Type B pancreatic cell (in vitro differentiated cells): ENCODE results near the gene ANLN. TPM values are rescaled to one million over a fixed set of nuclear protein-coding genes. Genes with fewer than 3 reads are reported as not detected.

ENCODE experiments used
- DNase-seq: peaks from one replicate; pipeline ENCODE4 v3.0.0; 2021; ENCODE audit warnings: mixed read lengths; ENCODE audit not compliant: unreplicated experiment; ENCODE audit errors: extremely low spot score
- H3K27ac Mint-ChIP-seq: 2 replicates; pipeline ENCODE4 v1.8.0; 2021; ENCODE audit warnings: mild to moderate bottlenecking, mixed read lengths
- H3K27me3 Mint-ChIP-seq: 2 replicates; pipeline ENCODE4 v1.8.0; 2021; ENCODE audit warnings: mixed read lengths
- H3K36me3 Mint-ChIP-seq: 2 replicates; pipeline ENCODE4 v1.8.0; 2021; ENCODE audit warnings: mixed read lengths
- H3K4me1 Mint-ChIP-seq: one replicate; pipeline ENCODE4 v1.8.0; 2021; ENCODE audit warnings: mixed read lengths; ENCODE audit not compliant: unreplicated experiment
- H3K4me3 Mint-ChIP-seq: 2 replicates; pipeline ENCODE4 v1.8.0; 2021; ENCODE audit warnings: mild to moderate bottlenecking, mixed read lengths
- H3K9me3 Mint-ChIP-seq: 2 replicates; pipeline ENCODE4 v1.8.0; 2021; ENCODE audit warnings: mixed read lengths
- CTCF ChIP-seq: fragments of 200-600 bp; sonication (generic); conservative IDR thresholded peaks from 2 replicates; pipeline ENCODE4 v1.5.0; 2021; ENCODE audit warnings: antibody characterized with exemption, mild to moderate bottlenecking
- total RNA-seq: library from RNA; stranded (reverse); gene quantifications from 2 replicates; pipeline ENCODE4 v1.2.1, GENCODE V29; 2021; ENCODE audit warnings: low replicate concordance

The ANLN gene
- total RNA-seq, 1 donor from 2014 or later: 68.3 TPM

- no peaks in the 10 kb centered on the region for H3K27me3 Mint-ChIP-seq
- no peak overlapping the region for H3K27ac Mint-ChIP-seq
- H3K4me1 Mint-ChIP-seq: peaks cover 5% of the 10 kb centered on the region
- peaks cover 9% of the 10 kb centered on the region for H3K9me3 Mint-ChIP-seq
- H3K4me3 Mint-ChIP-seq: no peak overlapping the region
- H3K36me3 Mint-ChIP-seq: no peaks in the 10 kb centered on the region
- no peak for TF ChIP-seq CTCF
- no peak for DNase-seq
These were observed 78.9 kb downstream of the ANLN start for GRCh38 chr7:36468370-36469101.

GRCh38 chr7:36469236-36469635 lies 79.6 kb downstream of the ANLN start:
- no peak overlapping the region for H3K4me3 Mint-ChIP-seq
- no peak overlapping the region for H3K27ac Mint-ChIP-seq
- H3K9me3 Mint-ChIP-seq: peaks cover 9% of the 10 kb centered on the region
- DNase-seq: no peak
- no peaks in the 10 kb centered on the region for H3K36me3 Mint-ChIP-seq
- no peak for TF ChIP-seq CTCF
- peaks cover 5% of the 10 kb centered on the region for H3K4me1 Mint-ChIP-seq
- H3K27me3 Mint-ChIP-seq: no peaks in the 10 kb centered on the region

- Mint-ChIP-seq H3K4me3 (no peak overlapping the region), H3K4me1 (no peaks in the 10 kb centered on the region), H3K27me3 (no peaks in the 10 kb centered on the region), H3K27ac (no peak overlapping the region), H3K9me3 (peaks cover 4% of the 10 kb centered on the region), H3K36me3 (no peaks in the 10 kb centered on the region)
- no peak for TF ChIP-seq CTCF
- no peak for DNase-seq
These were observed 82.6 kb downstream of the ANLN start for GRCh38 chr7:36472141-36472729.

- Mint-ChIP-seq H3K27me3 (no peaks in the 10 kb centered on the region), H3K4me1 (no peaks in the 10 kb centered on the region), H3K36me3 (no peaks in the 10 kb centered on the region), H3K27ac (no peak overlapping the region), H3K9me3 (no peaks in the 10 kb centered on the region), H3K4me3 (no peak overlapping the region)
- peak; percentile 77 for TF ChIP-seq CTCF
- no peak for DNase-seq
These were observed 84.0 kb downstream of the ANLN start for GRCh38 chr7:36473454-36474282.

- no peaks in the 10 kb centered on the region for H3K36me3 Mint-ChIP-seq
- no peak for TF ChIP-seq CTCF
- H3K9me3 Mint-ChIP-seq: no peaks in the 10 kb centered on the region
- H3K4me3 Mint-ChIP-seq: no peak overlapping the region
- no peak for DNase-seq
- H3K27ac Mint-ChIP-seq: no peak overlapping the region
- no peaks in the 10 kb centered on the region for H3K4me1 Mint-ChIP-seq
- no peaks in the 10 kb centered on the region for H3K27me3 Mint-ChIP-seq
These were observed 84.8 kb downstream of the ANLN start for GRCh38 chr7:36474283-36475010.
